Activated naive CD4-positive, alpha-beta T cell treated with anti-CD3 and anti-CD28 coated beads, Interleukin-2, amount 50 U/mL, for 16 hours (primary cell): Measurements from ENCODE around the gene GATA6.

Experiments
- DNase-seq: peaks from one replicate; pipeline ENCODE4 v3.0.0-alpha.2; 2020

GATA6 gene

DNA sequence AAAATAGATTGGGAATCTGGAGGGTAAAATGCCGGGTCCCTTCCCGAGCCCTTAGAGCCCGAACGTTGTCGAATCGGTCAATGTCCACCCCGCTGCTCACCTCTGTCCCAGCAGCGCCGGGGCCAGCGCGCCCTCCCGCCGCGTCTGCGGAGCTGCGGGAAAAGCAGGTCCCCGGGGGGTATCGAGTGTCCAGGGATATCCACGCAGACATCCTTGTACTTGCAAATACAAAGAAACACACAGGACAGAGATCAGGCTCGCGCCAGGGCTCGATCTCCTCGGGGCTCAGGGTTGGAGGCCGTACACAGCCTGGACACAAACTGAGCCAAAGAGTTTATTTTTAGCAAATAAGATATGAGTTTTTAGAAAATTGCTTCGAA is 2.3 kb upstream of the GATA6 start:
- DNase-seq, result no peak

GRCh38 chr18:22167471-22168241 is 1.7 kb upstream of the GATA6 start:
- DNase-seq, result no peak

- DNase-seq, result no peak
Measured at GRCh38 chr18:22168360-22168921, 948 bp upstream of the GATA6 start.

DNA sequence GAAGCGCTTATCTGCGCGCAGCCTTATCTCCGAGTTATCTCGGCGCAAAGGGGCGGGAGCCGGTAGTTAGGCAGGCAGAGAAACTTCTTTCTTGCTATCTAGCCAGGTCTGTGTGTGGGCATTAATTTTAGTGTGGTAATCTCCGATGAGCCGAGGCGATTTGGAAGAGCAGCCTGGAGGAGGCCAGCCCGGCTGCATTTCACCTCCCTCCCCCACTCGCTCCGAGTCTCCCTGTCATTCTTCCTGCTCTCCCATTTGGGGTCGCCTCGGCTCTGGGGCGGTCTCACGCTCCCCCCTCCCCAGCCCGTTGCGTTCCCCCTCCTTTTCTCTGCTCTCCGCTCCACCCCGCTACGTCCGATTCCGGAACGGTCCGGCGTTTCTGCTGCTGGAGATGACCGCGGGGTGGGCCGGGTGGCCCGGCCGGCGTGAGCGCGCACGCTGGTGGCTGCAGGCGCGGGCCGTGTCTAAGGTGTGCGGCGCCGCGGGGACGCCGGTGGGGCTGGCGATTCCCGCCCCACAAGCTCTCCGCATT is 566 bp downstream of the GATA6 start:
- no peak for DNase-seq

DNA sequence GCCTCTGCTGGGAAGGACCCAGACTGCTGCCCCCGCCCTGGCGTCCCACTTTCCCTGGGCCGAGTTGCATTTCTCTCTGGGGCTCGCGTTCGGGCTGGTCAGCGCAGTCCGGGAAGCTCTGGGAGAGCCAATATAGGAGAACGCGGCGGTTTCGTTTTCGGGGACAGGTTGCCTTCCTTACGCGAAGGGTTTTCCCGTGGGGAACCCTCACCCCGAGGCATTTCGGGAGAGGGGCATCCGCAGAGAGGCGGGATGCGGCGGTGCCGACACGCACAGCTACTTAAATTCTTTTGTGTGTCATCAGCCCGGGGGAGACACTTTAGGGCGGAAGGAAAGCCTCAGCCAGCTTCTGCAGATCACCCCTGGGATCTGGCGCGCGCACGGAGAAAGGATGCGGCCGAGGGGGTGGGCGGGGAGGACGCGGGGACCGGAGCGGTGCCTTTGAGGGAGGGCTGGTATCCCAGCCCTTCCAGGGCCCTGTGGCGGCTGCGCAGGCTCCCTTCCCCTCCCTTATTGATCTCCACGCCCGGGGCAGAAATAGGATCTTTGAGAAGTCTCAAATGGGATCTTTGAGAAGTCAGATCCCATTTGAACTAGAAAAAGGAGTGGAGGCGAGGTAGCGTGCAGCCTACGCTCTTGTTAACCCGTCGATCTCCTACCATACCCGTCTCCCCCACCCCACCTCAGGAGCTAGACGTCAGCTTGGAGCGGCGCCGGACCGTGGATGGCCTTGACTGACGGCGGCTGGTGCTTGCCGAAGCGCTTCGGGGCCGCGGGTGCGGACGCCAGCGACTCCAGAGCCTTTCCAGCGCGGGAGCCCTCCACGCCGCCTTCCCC is 1.2 kb downstream of the GATA6 start:
- no peak for DNase-seq

DNA sequence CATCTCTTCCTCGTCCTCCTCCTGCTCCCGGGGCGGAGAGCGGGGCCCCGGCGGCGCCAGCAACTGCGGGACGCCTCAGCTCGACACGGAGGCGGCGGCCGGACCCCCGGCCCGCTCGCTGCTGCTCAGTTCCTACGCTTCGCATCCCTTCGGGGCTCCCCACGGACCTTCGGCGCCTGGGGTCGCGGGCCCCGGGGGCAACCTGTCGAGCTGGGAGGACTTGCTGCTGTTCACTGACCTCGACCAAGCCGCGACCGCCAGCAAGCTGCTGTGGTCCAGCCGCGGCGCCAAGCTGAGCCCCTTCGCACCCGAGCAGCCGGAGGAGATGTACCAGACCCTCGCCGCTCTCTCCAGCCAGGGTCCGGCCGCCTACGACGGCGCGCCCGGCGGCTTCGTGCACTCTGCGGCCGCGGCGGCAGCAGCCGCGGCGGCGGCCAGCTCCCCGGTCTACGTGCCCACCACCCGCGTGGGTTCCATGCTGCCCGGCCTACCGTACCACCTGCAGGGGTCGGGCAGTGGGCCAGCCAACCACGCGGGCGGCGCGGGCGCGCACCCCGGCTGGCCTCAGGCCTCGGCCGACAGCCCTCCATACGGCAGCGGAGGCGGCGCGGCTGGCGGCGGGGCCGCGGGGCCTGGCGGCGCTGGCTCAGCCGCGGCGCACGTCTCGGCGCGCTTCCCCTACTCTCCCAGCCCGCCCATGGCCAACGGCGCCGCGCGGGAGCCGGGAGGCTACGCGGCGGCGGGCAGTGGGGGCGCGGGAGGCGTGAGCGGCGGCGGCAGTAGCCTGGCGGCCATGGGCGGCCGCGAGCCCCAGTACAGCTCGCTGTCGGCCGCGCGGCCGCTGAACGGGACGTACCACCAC is 2.1 kb downstream of the GATA6 start:
- DNase-seq, result no peak

DNA sequence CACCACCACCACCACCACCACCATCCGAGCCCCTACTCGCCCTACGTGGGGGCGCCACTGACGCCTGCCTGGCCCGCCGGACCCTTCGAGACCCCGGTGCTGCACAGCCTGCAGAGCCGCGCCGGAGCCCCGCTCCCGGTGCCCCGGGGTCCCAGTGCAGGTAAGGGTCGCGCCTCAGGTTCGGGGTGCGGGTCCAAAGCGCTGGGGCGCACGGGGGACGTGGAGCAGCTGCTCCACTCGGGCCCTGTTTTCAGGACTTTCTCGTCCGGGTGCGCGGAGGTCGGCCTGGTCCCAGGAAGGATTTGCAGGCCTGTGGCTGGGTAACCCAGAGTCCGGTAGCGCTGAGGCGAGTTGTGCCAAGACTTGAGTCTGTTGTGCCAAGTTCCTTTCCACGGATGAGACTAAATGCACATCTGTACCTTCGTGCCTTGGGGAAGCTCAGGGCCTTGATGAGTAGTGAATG is 2.8 kb downstream of the GATA6 start:
- DNase-seq, result no peak

DNA sequence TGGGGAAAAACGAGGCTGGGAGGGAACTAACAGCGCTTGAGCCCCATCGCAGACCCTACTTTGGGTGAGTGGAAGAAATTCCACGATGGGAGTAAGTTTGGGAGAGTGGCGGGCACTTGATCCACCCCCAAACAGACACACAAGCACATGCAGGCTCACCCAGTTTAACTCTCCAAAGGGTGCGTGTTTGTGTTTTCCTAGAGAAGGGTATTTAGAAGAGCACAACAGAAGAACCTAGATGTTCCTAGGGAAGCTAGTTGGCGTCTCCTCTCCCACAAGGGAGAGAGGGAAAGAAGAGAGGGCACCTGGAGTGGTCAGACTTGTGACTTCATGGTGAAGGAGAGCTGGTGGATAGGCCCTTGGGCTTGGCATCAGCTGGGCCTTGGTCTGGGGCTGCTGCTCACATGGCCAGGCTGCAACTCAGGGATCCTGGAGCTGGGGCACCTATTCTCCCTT is 3.2 kb downstream of the GATA6 start:
- DNase-seq, result no peak

GRCh38 chr18:22173221-22173927 is 4.0 kb downstream of the GATA6 start:
- no peak for DNase-seq

DNA sequence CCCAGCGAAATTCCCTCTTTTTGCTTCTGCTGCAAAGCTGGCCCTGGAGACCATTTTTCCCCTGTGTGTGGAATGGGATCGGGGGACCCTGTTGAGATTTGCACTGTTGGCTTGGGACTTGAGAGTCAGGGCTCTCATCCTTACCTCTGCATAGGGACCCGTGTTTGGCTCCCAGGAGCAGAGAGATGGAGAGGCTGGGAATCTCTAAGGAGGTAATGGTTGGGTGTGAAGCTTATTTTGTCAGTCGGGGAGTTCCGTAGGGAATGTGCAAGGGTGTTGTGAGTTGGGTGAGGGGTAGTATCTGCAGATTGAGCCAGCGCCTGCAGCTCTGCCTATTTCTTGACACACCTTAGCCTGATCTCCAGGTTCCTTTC is 4.5 kb downstream of the GATA6 start:
- no peak for DNase-seq

- DNase-seq, result no peak
Measured at GRCh38 chr18:22174341-22175145, 5.2 kb downstream of the GATA6 start.

GRCh38 chr18:22175346-22175745 is 6.0 kb downstream of the GATA6 start:
- no peak for DNase-seq

GRCh38 chr18:22176420-22177326 is 7.3 kb downstream of the GATA6 start:
- DNase-seq, result no peak

GRCh38 chr18:22177327-22177871 is 8.0 kb downstream of the GATA6 start:
- no peak for DNase-seq

DNA sequence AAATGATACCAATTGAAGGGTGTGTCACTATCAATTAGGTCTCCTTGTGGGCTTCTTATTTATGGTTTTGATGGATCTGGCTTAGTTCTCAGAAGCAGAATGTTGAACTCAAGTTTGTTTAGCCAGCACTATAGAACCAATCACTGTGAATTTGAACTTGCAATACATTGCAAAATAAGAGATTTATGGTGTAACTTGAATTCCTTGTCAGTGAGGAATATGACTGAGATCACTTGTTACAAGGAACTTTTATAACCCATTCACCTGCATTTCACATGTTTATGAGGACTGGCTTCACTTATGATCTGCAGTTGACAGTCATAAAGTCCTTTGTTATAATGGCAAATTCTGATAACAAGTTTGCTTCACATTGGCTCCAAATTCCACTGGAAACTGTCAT is 9.8 kb downstream of the GATA6 start:
- no peak for DNase-seq

DNA sequence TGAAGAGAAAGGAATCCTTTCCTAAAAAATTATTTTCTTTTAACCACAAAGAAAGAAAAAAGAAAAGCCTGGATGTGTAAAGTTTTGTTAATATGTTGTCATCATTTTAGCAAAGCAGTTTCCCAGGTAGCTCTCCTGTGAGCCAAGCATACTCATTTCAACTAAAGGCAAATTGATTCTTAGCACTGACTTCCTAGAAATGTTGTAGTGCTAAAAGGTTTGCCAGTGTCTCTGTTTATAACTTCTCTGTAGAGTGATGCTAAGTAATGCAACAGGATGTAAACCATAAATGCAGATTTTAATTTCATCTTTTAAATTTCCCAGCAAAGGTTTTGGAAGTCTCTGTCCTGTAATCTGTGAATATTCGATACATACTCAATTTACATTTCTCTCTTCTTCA is 10.2 kb downstream of the GATA6 start:
- no peak for DNase-seq

DNA sequence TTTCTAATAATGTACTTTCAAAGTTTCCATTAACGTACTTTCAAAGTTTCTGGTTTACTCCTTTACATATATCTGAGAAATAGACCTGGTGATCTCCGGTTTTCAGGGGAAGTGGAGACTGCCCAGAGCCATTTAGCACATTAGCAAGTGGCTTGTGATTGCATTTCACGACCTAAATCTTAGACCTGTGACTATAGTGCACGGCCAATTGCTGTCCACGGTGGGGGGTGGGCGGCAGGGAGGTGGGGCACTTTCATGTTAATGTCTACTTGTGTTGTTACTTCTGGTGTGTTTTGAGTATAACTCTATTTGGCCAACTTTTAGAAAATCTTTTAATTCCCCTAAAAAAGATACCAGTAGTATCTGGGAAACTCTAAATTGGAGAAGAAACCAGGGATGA is 11.3 kb downstream of the GATA6 start:
- no peak for DNase-seq

DNA sequence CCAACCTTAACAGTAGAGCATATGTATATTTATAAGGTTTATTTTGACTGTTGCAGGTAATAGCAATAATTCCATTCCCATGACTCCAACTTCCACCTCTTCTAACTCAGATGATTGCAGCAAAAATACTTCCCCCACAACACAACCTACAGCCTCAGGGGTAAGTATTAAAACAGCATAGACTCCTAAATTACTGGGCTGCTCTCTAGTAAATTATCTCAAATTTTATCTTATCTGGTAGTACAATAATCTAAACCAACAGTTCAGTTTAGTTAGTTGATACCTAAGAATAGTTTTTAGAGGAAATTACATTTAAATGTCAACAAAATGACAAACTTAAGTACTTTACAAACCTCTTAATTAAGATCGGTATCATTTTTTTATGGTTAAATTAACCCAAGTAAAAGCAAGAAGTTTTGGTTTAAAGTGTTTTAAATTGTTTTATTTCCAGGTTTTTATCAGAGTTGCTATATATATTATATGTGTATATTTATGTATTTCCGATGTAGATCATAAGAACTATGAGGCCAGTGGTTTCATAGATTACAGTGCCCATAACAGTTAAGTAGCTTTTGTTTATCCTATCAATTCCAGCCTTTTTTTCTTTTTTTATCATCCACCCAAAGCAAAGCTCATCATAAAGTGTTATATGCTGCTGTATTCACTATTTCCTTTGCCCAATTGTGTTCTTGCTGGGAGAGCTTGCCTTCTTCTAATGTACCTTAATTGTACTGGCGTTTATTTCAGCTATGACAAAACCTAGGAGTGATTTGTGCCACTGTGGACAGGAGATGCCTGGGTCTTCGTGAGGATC is 13.7 kb downstream of the GATA6 start:
- DNase-seq, result no peak

DNA sequence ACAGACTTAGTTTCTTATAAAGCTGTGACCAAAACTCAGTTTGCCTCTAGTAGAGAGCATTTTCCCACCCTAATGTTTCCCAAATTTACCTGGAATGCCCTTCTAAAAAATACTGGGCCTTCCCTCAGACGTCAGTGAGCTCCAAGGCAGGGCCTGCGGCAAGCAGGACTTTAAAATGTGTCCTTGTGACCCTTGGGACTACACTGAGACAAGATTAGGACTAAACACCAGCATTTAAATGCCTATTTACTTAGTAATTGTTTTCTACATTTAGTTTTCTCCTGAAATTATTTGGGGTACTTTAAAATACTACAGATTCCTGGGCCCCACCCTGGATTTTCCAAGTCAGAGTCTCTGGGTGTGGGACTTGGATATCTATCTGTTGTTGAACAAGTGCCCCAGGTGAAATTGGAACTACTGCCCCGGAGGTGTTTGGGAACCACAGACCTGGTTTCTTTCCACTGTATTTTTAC is 14.3 kb downstream of the GATA6 start:
- DNase-seq, result no peak
